Lung (tissue), 12 donors: ENCODE measurements around the gene CNDP1. TPM values are rescaled to one million over a fixed set of nuclear protein-coding genes. Genes with fewer than 3 reads are reported as not detected.
A peak's percentile ranks its signal among the peaks of the same experiment; 100 is the strongest.

Source experiments
- ATAC-seq: fragments of 200-7000 bp; cut with Tn5 transposase; one replicate; pipeline ENCODE4 v1.9.1; 2020; ENCODE audit warnings: moderate number of reproducible peaks; ENCODE audit not compliant: insufficient read depth, low FRiP score
- DNase-seq, 3 donors: peaks; one replicate each; pipeline ENCODE4 v3.0.0-alpha.2; 2013 to 2017
- H3K27ac ChIP-seq, 2 donors: one replicate each; pipeline ENCODE4 v1.5.1; 2013; ENCODE audit warnings: mild to moderate bottlenecking in 2 of 2, moderate library complexity in 2 of 2, control low read depth in 1 of 2, inconsistent platforms in 1 of 2, low read depth in 1 of 2, low read length in 1 of 2
- H3K27me3 ChIP-seq, 3 donors: one replicate each; pipeline ENCODE4 v1.5.1; 2013; ENCODE audit warnings: low read length in 2 of 3; ENCODE audit not compliant: control insufficient read depth in 3 of 3, insufficient read depth in 3 of 3
- H3K36me3 ChIP-seq, 4 donors: one replicate each; pipeline ENCODE4 v1.5.1; 2013; ENCODE audit warnings: low read length in 4 of 4, mild to moderate bottlenecking in 1 of 4, moderate library complexity in 1 of 4; ENCODE audit not compliant: control insufficient read depth in 4 of 4, insufficient read depth in 4 of 4
- H3K4me1 ChIP-seq, 5 donors: one replicate each; pipeline ENCODE4 v1.5.1; 2013; ENCODE audit warnings: low read length in 5 of 5, mild to moderate bottlenecking in 2 of 5, moderate library complexity in 1 of 5; ENCODE audit not compliant: control insufficient read depth in 5 of 5, insufficient read depth in 5 of 5
- H3K4me3 ChIP-seq: one replicate; pipeline ENCODE4 v1.5.1; 2013; ENCODE audit warnings: mild to moderate bottlenecking, control low read depth, moderate library complexity
- H3K9ac ChIP-seq, 2 donors: one replicate each; pipeline ENCODE4 v1.5.1; 2013; ENCODE audit warnings: low read length in 2 of 2, control low read depth in 1 of 2; ENCODE audit not compliant: insufficient read depth in 1 of 2
- H3K9me3 ChIP-seq, 4 donors: one replicate each; pipeline ENCODE4 v1.5.1; 2013; ENCODE audit warnings: low read length in 3 of 4, mild to moderate bottlenecking in 1 of 4, moderate library complexity in 1 of 4; ENCODE audit not compliant: control insufficient read depth in 4 of 4, insufficient read depth in 3 of 4
- WGBS, 2 donors: extraction: QIAGEN DNeasy Blood & Tissue Kit; methylation state at CpG; one replicate each; pipeline ENCODE4 v1.1.7; 2013; 5-methylcytosine and 5-hydroxymethylcytosine counted together
- polyA plus RNA-seq, 2 donors: library from polyadenylated mRNA; stranded (reverse); fragments of 200-250 nt; gene quantifications; one replicate each; pipeline ENCODE4 v1.2.1, GENCODE V29; 2013
- total RNA-seq, 2 donors: library from RNA; depleted of rRNA in 1 of 2; stranded (reverse); fragments of >200 nt in 1 of 2; gene quantifications; one replicate each; pipeline ENCODE4 v1.2.1, GENCODE V29; 2014 to 2021
- TF ChIP-seq, protein P1 (sequence below): IDR thresholded peaks from 2 replicates; pipeline ENCODE4 v1.5.1; 2012; ENCODE audit warnings: mild to moderate bottlenecking; ENCODE audit errors: control extremely low read depth, extremely low read depth
- donor health status: control.
- donor health status: control.
- donor health status: Bipolar disorder and iron deficiency.
- donor health status: healthy.
- donor health status: DM: yes; HTN: yes; CAD: no.

Gene CNDP1
- total and polyA plus RNA-seq, 4 donors: 0.08 to 0.10 TPM; not detected in 2

DNA sequence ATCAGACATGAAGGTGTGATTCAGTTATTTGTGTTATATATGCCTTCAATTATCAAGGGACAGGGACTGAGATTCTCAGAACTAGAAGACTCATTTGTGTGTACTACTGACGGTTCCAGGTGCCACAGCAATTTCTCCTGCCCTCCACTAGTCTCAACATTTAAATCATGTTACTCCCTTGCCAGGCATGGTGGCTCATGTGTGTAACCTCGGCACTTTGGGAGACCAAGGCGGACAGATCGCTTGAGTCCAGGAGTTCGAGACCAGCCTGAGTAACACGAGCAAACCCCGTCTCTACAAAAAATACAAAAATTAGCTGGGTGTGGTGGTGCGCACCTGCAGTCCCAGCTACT is 37.0 kb upstream of the CNDP1 start:
- ATAC-seq: no peak
- TF ChIP-seq, protein P1, sequence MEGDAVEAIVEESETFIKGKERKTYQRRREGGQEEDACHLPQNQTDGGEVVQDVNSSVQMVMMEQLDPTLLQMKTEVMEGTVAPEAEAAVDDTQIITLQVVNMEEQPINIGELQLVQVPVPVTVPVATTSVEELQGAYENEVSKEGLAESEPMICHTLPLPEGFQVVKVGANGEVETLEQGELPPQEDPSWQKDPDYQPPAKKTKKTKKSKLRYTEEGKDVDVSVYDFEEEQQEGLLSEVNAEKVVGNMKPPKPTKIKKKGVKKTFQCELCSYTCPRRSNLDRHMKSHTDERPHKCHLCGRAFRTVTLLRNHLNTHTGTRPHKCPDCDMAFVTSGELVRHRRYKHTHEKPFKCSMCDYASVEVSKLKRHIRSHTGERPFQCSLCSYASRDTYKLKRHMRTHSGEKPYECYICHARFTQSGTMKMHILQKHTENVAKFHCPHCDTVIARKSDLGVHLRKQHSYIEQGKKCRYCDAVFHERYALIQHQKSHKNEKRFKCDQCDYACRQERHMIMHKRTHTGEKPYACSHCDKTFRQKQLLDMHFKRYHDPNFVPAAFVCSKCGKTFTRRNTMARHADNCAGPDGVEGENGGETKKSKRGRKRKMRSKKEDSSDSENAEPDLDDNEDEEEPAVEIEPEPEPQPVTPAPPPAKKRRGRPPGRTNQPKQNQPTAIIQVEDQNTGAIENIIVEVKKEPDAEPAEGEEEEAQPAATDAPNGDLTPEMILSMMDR: no peak
- Histone ChIP-seq H3K27me3 (no peaks in the 10 kb centered on the region), H3K9me3 (no peaks in the 10 kb centered on the region), H3K36me3 (peaks cover 3 to 11% (median 10%) of the 10 kb centered on the region in 4 donors), H3K4me3 (no peak overlapping the region), H3K27ac (peak overlapping the region; percentile 32 to 94), H3K9ac (no peak overlapping the region), H3K4me1 (peaks cover 2 to 16% (median 6%) of the 10 kb centered on the region in 5 donors)
- WGBS, 2 donors: 92% methylated on average over 8 of the region's 8 CpGs
- no peak for DNase-seq

DNA sequence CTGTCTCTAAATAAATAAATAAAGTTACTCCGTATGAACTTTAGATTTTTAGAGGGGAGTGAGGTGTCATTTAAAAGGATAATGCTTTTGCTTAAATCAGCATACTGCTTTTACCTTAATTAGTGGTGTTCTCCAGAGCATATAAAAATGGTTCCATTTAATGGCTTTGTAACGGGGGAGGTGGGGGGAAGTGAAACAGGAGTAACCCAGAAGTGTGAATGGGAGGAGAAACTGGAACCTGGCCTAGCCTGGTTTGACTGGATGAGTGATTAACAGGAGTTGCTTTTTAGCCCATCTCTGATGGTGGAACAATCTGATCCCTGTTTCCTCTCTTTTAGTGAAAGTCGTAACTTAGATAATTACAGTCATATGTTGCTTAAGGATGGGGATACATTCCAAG is 36.5 kb upstream of the CNDP1 start:
- Histone ChIP-seq H3K36me3 (peaks cover 3 to 12% (median 11%) of the 10 kb centered on the region in 4 donors), H3K4me1 (peaks cover 2 to 16% (median 6%) of the 10 kb centered on the region in 5 donors), H3K27ac (no peak overlapping the region), H3K9ac (no peak overlapping the region), H3K4me3 (no peak overlapping the region), H3K27me3 (no peaks in the 10 kb centered on the region), H3K9me3 (no peaks in the 10 kb centered on the region)
- 66 to 75% methylated on average over 3 of the region's 3 CpGs for WGBS, 2 donors
- ATAC-seq (no peak), DNase-seq (no peak)
- TF ChIP-seq, protein P1: no peak

DNA sequence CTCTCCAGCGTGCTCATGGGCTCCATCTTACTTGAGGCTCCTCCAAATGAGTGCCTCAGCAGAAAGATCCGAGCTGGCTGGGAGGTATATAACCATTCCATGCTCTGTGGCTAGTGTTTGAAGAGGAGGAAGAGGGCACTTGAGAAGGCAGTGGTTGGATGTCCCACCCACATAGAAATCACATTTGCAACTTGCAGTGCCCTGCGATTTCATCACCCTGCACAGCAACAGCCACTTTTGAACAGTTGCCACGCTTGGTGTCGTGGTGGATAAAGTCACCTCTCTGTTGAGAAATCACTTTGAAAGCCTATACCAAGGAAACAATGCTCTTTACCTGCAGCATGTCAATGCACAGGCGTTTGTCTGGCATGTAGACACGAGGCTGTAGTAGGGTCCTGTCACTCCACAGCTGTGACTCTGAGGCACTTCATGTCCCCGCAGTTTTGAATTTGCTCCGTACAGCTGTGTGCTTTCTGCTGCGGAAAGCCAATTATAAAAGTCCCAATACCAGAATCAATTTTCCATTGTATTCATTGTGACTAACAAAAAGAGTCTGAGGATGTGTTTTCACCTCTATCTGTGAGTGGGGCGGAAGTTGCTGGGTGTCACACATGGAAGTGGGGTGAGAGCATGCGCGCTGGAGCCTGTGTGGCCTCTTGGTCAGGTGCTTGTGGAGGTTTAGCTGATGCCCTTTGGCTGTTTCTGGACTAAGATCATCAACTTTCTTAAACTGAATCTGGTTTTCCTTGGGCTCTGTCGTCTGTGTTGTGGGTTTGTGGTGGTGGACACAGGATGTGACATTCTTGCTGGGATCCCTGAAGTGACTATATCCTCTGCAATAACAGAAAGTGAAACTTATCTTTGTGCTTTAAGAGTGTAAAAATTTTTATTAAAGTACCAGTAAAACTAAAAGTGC is 35.3 kb upstream of the CNDP1 start:
- H3K27ac ChIP-seq: peak overlapping the region; percentile 70 to 94
- H3K9me3 ChIP-seq: no peaks in the 10 kb centered on the region
- no peak overlapping the region for H3K4me3 ChIP-seq
- no peaks in the 10 kb centered on the region for H3K27me3 ChIP-seq
- peaks cover 2 to 16% (median 6%) of the 10 kb centered on the region in 5 donors for H3K4me1 ChIP-seq
- no peak for ATAC-seq
- peaks cover 11 to 16% (median 13%) of the 10 kb centered on the region in 4 donors for H3K36me3 ChIP-seq
- WGBS, 2 donors: 34 to 45% methylated on average over 14 of the region's 14 CpGs
- TF ChIP-seq, protein P1: no peak
- peak in 1 of 3 donors; percentile 47 for DNase-seq
- H3K9ac ChIP-seq: peak overlapping the region in 1 of 2 donors; percentile 61
